Neural progenitor cell (in vitro differentiated cells): Measurements from ENCODE around the gene SLC44A1. TPM values are rescaled to one million over a fixed set of nuclear protein-coding genes. Genes with fewer than 3 reads are reported as not detected.

Experiments used
- DNase-seq: peaks from one replicate; pipeline ENCODE4 v3.0.0-alpha.2; 2016; ENCODE audit warnings: low spot score
- H2AFZ ChIP-seq: fragments of 200-600 bp; sonication (generic); replicated peaks from 2 replicates; pipeline ENCODE4 v1.6.1; 2016; ENCODE audit warnings: antibody characterized with exemption
- H3F3A ChIP-seq: fragments of 200-600 bp; sonication (generic); 2 replicates; pipeline ENCODE4 v1.6.1; 2016; ENCODE audit warnings: antibody characterized with exemption, low read depth
- H3K27ac ChIP-seq: fragments of 200-600 bp; sonication (generic); 2 replicates; pipeline ENCODE4 v1.5.1; 2016; ENCODE audit warnings: mild to moderate bottlenecking
- H3K27me3 ChIP-seq: fragments of 200-600 bp; sonication (generic); 2 replicates; pipeline ENCODE4 v1.6.1; 2016; ENCODE audit warnings: mild to moderate bottlenecking, moderate library complexity
- H3K36me3 ChIP-seq: fragments of 200-600 bp; sonication (generic); 2 replicates; pipeline ENCODE4 v1.5.1; 2016
- H3K4me1 ChIP-seq: fragments of 200-600 bp; sonication (generic); 2 replicates; pipeline ENCODE4 v1.6.1; 2016; ENCODE audit warnings: mixed run types
- H3K4me2 ChIP-seq: fragments of 200-600 bp; sonication (generic); 2 replicates; pipeline ENCODE4 v1.6.1; 2016
- H3K4me3 ChIP-seq: fragments of 200-600 bp; sonication (generic); 2 replicates; pipeline ENCODE4 v1.5.1; 2016
- H3K79me2 ChIP-seq: fragments of 200-600 bp; sonication (generic); 2 replicates; pipeline ENCODE4 v1.6.1; 2016; ENCODE audit warnings: low read depth
- H3K9ac ChIP-seq: fragments of 200-600 bp; sonication (generic); 2 replicates; pipeline ENCODE4 v1.6.1; 2016
- H3K9me3 ChIP-seq: fragments of 200-600 bp; sonication (generic); 2 replicates; pipeline ENCODE4 v1.5.1; 2016; ENCODE audit warnings: low read depth
- H4K20me1 ChIP-seq: fragments of 200-600 bp; sonication (generic); 2 replicates; pipeline ENCODE4 v1.6.1; 2016; ENCODE audit warnings: low read depth
- H3K27ac Mint-ChIP-seq: 3 replicates; pipeline ENCODE4 v1.8.0; 2021; ENCODE audit warnings: mixed read lengths
- H3K27me3 Mint-ChIP-seq: 2 replicates; pipeline ENCODE4 v1.8.0; 2022; ENCODE audit warnings: low read depth, mild to moderate bottlenecking, inconsistent platforms, moderate library complexity, mixed read lengths; ENCODE audit not compliant: insufficient read depth
- H3K36me3 Mint-ChIP-seq: 3 replicates; pipeline ENCODE4 v1.8.0; 2021; ENCODE audit warnings: mixed read lengths
- H3K4me1 Mint-ChIP-seq: 3 replicates; pipeline ENCODE4 v1.8.0; 2021; ENCODE audit warnings: mixed read lengths
- H3K4me3 Mint-ChIP-seq: 3 replicates; pipeline ENCODE4 v1.8.0; 2021; ENCODE audit warnings: mild to moderate bottlenecking, moderate library complexity, mixed read lengths
- H3K9me3 Mint-ChIP-seq: 3 replicates; pipeline ENCODE4 v1.8.0; 2020; ENCODE audit warnings: mixed read lengths
- CTCF ChIP-seq: fragments of 200-600 bp; sonication (generic); IDR thresholded peaks from 2 replicates; pipeline ENCODE4 v1.5.1; 2017; ENCODE audit warnings: antibody characterized with exemption, mild to moderate bottlenecking
- EZH2 ChIP-seq: fragments of 200-600 bp; sonication (generic); IDR thresholded peaks from 2 replicates; pipeline ENCODE4 v1.6.1; 2017; ENCODE audit warnings: antibody characterized with exemption, mild to moderate bottlenecking, moderate library complexity
- EZH2phosphoT487 ChIP-seq: fragments of 200-600 bp; sonication (generic); IDR thresholded peaks from 2 replicates; pipeline ENCODE4 v1.6.1; 2017; ENCODE audit warnings: antibody characterized with exemption
- total RNA-seq: library from RNA; depleted of rRNA; stranded (reverse); fragments of >200 nt; gene quantifications from 2 replicates; pipeline ENCODE4 v1.2.3, GENCODE V29; 2015; ENCODE audit warnings: low replicate concordance

SLC44A1 gene
- total RNA-seq, 1 donor from 2014 or later: 41.4 TPM

- Histone ChIP-seq H3K36me3 (no peaks in the 10 kb centered on the region), H3K9ac (peak within 1 kb of the TSS; percentile 70), H3F3A (peaks cover 23% of the 10 kb centered on the region), H2AFZ (peak within 1 kb of the TSS; percentile 86), H3K4me3 (peak within 1 kb of the TSS; percentile 83), H4K20me1 (peaks cover 39% of the 10 kb centered on the region), H3K9me3 (no peaks in the 10 kb centered on the region), H3K27me3 (no peaks in the 10 kb centered on the region), H3K4me1 (peaks cover 13% of the 10 kb centered on the region), H3K27ac (peak within 1 kb of the TSS; percentile 89), H3K4me2 (peak within 1 kb of the TSS; percentile 95), H3K79me2 (peaks cover 49% of the 10 kb centered on the region)
- peaks cover 13% of the 10 kb centered on the region for H3K36me3 Mint-ChIP-seq
- peak; percentile 96 for DNase-seq
- peaks cover under 1% of the 10 kb centered on the region for H3K27me3 Mint-ChIP-seq
- H3K4me3 Mint-ChIP-seq: peak within 1 kb of the TSS; percentile 97
- H3K27ac Mint-ChIP-seq: peak within 1 kb of the TSS; percentile 98
- peaks cover 41% of the 10 kb centered on the region for H3K4me1 Mint-ChIP-seq
- TF ChIP-seq EZH2: no peak
- peak; percentile 13 for TF ChIP-seq CTCF
- H3K9me3 Mint-ChIP-seq: peaks cover 7% of the 10 kb centered on the region
Measured at GRCh38 chr9:105447814-105448812, 203.7 kb downstream of the SLC44A1 start, which contains the start of gene FSD1L. FSD1L (plus strand) TSS chr9:105448034; CDS start chr9:105448221, 187 bp downstream.

DNA sequence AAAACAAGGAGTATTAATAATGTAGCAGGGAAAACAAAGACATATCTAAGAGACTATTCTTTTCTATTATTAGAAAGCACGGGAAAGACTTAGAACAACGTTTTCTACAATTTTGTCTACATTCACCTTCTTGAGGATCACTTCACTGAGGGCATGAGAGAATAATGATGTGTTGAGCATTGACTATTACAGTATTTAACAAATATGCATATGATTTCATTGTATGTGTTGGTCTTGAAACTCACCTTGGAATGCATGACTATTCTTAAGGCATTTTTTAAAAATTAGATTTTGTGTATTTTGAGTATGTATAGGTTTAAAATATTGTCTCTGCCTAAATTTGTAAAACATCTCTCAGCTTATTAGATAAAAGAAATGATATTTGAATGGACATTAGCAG is 204.6 kb downstream of the SLC44A1 start:
- Mint-ChIP-seq H3K4me1 (peaks cover 38% of the 10 kb centered on the region), H3K27ac (peak overlapping the region; percentile 98), H3K4me3 (peak overlapping the region; percentile 97), H3K27me3 (peaks cover 2% of the 10 kb centered on the region), H3K36me3 (peaks cover 16% of the 10 kb centered on the region), H3K9me3 (peaks cover 9% of the 10 kb centered on the region)
- H3F3A ChIP-seq: peaks cover 23% of the 10 kb centered on the region
- no peak for TF ChIP-seq EZH2phosphoT487
- H4K20me1 ChIP-seq: peaks cover 49% of the 10 kb centered on the region
- H3K27ac ChIP-seq: no peak overlapping the region
- no peak for DNase-seq
- peak overlapping the region; percentile 83 for H3K4me3 ChIP-seq
- no peaks in the 10 kb centered on the region for H3K27me3 ChIP-seq
- peaks cover 59% of the 10 kb centered on the region for H3K79me2 ChIP-seq
- peak overlapping the region; percentile 70 for H3K9ac ChIP-seq
- H3K36me3 ChIP-seq: no peaks in the 10 kb centered on the region
- H2AFZ ChIP-seq: peak overlapping the region; percentile 86
- H3K9me3 ChIP-seq: no peaks in the 10 kb centered on the region
- H3K4me2 ChIP-seq: peak overlapping the region; percentile 95
- peaks cover 13% of the 10 kb centered on the region for H3K4me1 ChIP-seq

DNA sequence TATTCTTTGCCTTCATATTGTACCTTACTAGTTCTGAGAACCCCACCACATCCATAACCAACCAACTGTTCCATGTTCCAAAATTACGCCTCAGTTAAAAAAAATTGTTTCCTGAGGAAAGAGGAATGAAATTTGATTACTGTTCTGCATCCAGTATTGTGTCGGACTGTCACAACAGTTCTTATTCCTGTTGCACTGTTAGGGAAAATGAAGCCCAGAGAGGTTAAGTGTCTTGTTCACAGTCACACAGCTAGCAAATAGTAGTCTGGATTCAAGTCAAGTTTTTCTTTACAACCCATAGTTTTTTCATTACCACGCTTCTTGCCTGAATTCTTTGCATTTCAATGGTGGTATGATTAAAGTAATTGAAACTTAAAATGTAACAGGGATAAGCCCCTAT is 207.7 kb downstream of the SLC44A1 start:
- Mint-ChIP-seq H3K4me1 (peaks cover 35% of the 10 kb centered on the region), H3K27me3 (peaks cover 4% of the 10 kb centered on the region), H3K36me3 (peaks cover 32% of the 10 kb centered on the region), H3K4me3 (no peak overlapping the region), H3K9me3 (peaks cover 17% of the 10 kb centered on the region), H3K27ac (no peak overlapping the region)
- H3K79me2 ChIP-seq: peaks cover 90% of the 10 kb centered on the region
- no peaks in the 10 kb centered on the region for H3K9me3 ChIP-seq
- H3K27ac ChIP-seq: no peak overlapping the region
- peaks cover 13% of the 10 kb centered on the region for H3K4me1 ChIP-seq
- H2AFZ ChIP-seq: no peak overlapping the region
- H3K9ac ChIP-seq: no peak overlapping the region
- peaks cover 23% of the 10 kb centered on the region for H3F3A ChIP-seq
- DNase-seq: no peak
- no peak overlapping the region for H3K4me3 ChIP-seq
- H4K20me1 ChIP-seq: peaks cover 79% of the 10 kb centered on the region
- H3K27me3 ChIP-seq: no peaks in the 10 kb centered on the region
- TF ChIP-seq CTCF (no peak), EZH2 (no peak), EZH2phosphoT487 (no peak)
- no peak overlapping the region for H3K4me2 ChIP-seq
- no peaks in the 10 kb centered on the region for H3K36me3 ChIP-seq
